SU-DHL-6 (cell line): ENCODE measurements around the gene MYH13.

Experiments
- EZH2phosphoT487 ChIP-seq: fragments of 200-600 bp; sonication (generic), shearing (Covaris generic); conservative IDR thresholded peaks from 2 replicates; pipeline ENCODE4 v1.6.1; 2018; ENCODE audit warnings: mild to moderate bottlenecking, antibody characterized with exemption, low read length, moderate library complexity, mixed read lengths
- TF ChIP-seq, protein P1 (sequence below): fragments of 200-600 bp; sonication (generic); IDR thresholded peaks from one replicate; pipeline ENCODE4 v1.5.1; 2017; ENCODE audit warnings: antibody characterized with exemption, mild to moderate bottlenecking, low read length, moderate library complexity; ENCODE audit not compliant: insufficient read depth, poor library complexity, severe bottlenecking

- TF ChIP-seq, protein P1, sequence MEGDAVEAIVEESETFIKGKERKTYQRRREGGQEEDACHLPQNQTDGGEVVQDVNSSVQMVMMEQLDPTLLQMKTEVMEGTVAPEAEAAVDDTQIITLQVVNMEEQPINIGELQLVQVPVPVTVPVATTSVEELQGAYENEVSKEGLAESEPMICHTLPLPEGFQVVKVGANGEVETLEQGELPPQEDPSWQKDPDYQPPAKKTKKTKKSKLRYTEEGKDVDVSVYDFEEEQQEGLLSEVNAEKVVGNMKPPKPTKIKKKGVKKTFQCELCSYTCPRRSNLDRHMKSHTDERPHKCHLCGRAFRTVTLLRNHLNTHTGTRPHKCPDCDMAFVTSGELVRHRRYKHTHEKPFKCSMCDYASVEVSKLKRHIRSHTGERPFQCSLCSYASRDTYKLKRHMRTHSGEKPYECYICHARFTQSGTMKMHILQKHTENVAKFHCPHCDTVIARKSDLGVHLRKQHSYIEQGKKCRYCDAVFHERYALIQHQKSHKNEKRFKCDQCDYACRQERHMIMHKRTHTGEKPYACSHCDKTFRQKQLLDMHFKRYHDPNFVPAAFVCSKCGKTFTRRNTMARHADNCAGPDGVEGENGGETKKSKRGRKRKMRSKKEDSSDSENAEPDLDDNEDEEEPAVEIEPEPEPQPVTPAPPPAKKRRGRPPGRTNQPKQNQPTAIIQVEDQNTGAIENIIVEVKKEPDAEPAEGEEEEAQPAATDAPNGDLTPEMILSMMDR, result no peak
- TF ChIP-seq EZH2phosphoT487, result no peak
Observed at GRCh38 chr17:10328206-10328605, 44.6 kb downstream of the MYH13 start.
